H9 (cell line): Measurements from ENCODE around the gene LRRC8E. TPM values are rescaled to one million over a fixed set of nuclear protein-coding genes. Genes with fewer than 3 reads are reported as not detected.

Experiments
- DNase-seq: peaks from one replicate; pipeline ENCODE4 v3.0.0-alpha.2; 2017
- H2AFZ ChIP-seq: one replicate; pipeline ENCODE4 v1.6.1; 2013; ENCODE audit warnings: mild to moderate bottlenecking, low read length, control low read depth, moderate library complexity
- H2AK5ac ChIP-seq: 2 replicates; pipeline ENCODE4 v1.6.1; 2013; ENCODE audit warnings: low read length, control low read depth, mixed read lengths; ENCODE audit not compliant: insufficient read length
- H2BK120ac ChIP-seq: one replicate; pipeline ENCODE4 v1.6.1; 2013; ENCODE audit warnings: low read depth, mild to moderate bottlenecking, low read length, control low read depth, inconsistent platforms; ENCODE audit not compliant: poor library complexity, severe bottlenecking
- H2BK12ac ChIP-seq: 2 replicates; pipeline ENCODE4 v1.6.1; 2013; ENCODE audit warnings: low read length, control low read depth, mixed read lengths, low read depth; ENCODE audit not compliant: insufficient read length
- H2BK15ac ChIP-seq: 2 replicates; pipeline ENCODE4 v1.6.1; 2013; ENCODE audit warnings: low read depth, low read length, control low read depth
- H2BK20ac ChIP-seq: one replicate; pipeline ENCODE4 v1.6.1; 2013; ENCODE audit warnings: low read depth, mild to moderate bottlenecking, low read length, control low read depth, inconsistent platforms; ENCODE audit not compliant: poor library complexity, severe bottlenecking
- H2BK5ac ChIP-seq: 2 replicates; pipeline ENCODE4 v1.6.1; 2013; ENCODE audit warnings: low read length, control low read depth, mixed read lengths; ENCODE audit not compliant: insufficient read length
- H3K14ac ChIP-seq: 2 replicates; pipeline ENCODE4 v1.6.1; 2013; ENCODE audit warnings: low read length, control low read depth; ENCODE audit not compliant: insufficient read depth
- H3K18ac ChIP-seq: 2 replicates; pipeline ENCODE4 v1.6.1; 2013; ENCODE audit warnings: low read depth, mild to moderate bottlenecking, mixed read lengths, low read length, control low read depth; ENCODE audit not compliant: insufficient read length
- H3K23ac ChIP-seq: 2 replicates; pipeline ENCODE4 v1.6.1; 2013; ENCODE audit warnings: low read length, control low read depth, mixed read lengths, low read depth; ENCODE audit not compliant: insufficient read length
- H3K23me2 ChIP-seq: 2 replicates; pipeline ENCODE4 v1.6.1; 2013; ENCODE audit warnings: low read depth, mild to moderate bottlenecking, mixed read lengths, low read length, control low read depth; ENCODE audit not compliant: insufficient read length, poor library complexity, severe bottlenecking
- H3K27ac ChIP-seq: 2 replicates; pipeline ENCODE4 v1.5.1; 2013; ENCODE audit warnings: low read length, control low read depth, mixed read lengths, low read depth; ENCODE audit not compliant: insufficient read length
- H3K27me3 ChIP-seq: 2 replicates; pipeline ENCODE4 v1.6.1; 2013; ENCODE audit warnings: low read length, control low read depth, inconsistent platforms; ENCODE audit not compliant: insufficient read depth
- H3K4ac ChIP-seq: 2 replicates; pipeline ENCODE4 v1.6.1; 2013; ENCODE audit warnings: low read depth, mild to moderate bottlenecking, control low read depth, inconsistent platforms, low read length, moderate library complexity
- H3K4me1 ChIP-seq: 2 replicates; pipeline ENCODE4 v1.6.1; 2013; ENCODE audit warnings: low read length, control low read depth, inconsistent platforms; ENCODE audit not compliant: insufficient read depth
- H3K4me2 ChIP-seq: 2 replicates; pipeline ENCODE4 v1.6.1; 2013; ENCODE audit warnings: low read length, control low read depth, mixed read lengths; ENCODE audit not compliant: insufficient read length, insufficient read depth
- H3K56ac ChIP-seq: 2 replicates; pipeline ENCODE4 v1.6.1; 2013; ENCODE audit warnings: low read depth, mild to moderate bottlenecking, mixed read lengths, low read length, control low read depth; ENCODE audit not compliant: insufficient read length
- H3K79me1 ChIP-seq: 2 replicates; pipeline ENCODE4 v1.6.1; 2013; ENCODE audit warnings: low read depth, mild to moderate bottlenecking, moderate library complexity, low read length, control low read depth, inconsistent platforms; ENCODE audit not compliant: insufficient read depth, poor library complexity, severe bottlenecking
- H3K79me2 ChIP-seq: 2 replicates; pipeline ENCODE4 v1.6.1; 2013; ENCODE audit warnings: low read length, control low read depth, inconsistent platforms; ENCODE audit not compliant: insufficient read depth
- H3K9ac ChIP-seq: 2 replicates; pipeline ENCODE4 v1.6.1; 2013; ENCODE audit warnings: low read length, control low read depth, mixed read lengths; ENCODE audit not compliant: insufficient read length; ENCODE audit errors: extremely low read depth
- H3K9me3 ChIP-seq: one replicate; pipeline ENCODE4 v1.6.1; 2013; ENCODE audit warnings: low read depth, low read length, inconsistent platforms; ENCODE audit not compliant: control insufficient read depth
- H3T11ph ChIP-seq: one replicate; pipeline ENCODE4 v1.6.1; 2013; ENCODE audit warnings: mild to moderate bottlenecking, low read length, control low read depth, inconsistent platforms
- H4K20me1 ChIP-seq: one replicate; pipeline ENCODE4 v1.6.1; 2013; ENCODE audit not compliant: control insufficient read depth, insufficient read length, insufficient read depth
- H4K5ac ChIP-seq: 2 replicates; pipeline ENCODE4 v1.6.1; 2013; ENCODE audit warnings: low read depth, mild to moderate bottlenecking, mixed read lengths, low read length, control low read depth; ENCODE audit not compliant: insufficient read length
- H4K8ac ChIP-seq: replicated peaks from 2 replicates; pipeline ENCODE4 v1.6.1; 2013; ENCODE audit warnings: low read length, control low read depth, mixed read lengths, low read depth; ENCODE audit not compliant: insufficient read length
- H4K91ac ChIP-seq: 2 replicates; pipeline ENCODE4 v1.6.1; 2013; ENCODE audit warnings: low read depth, mild to moderate bottlenecking, moderate library complexity, mixed read lengths, low read length, control low read depth; ENCODE audit not compliant: insufficient read length
- H3K27ac Mint-ChIP-seq, 3 experiments: 2 replicates in 2 of 3; 3 replicates in 1 of 3; pipeline ENCODE4 v1.8.0; 2020 to 2021; ENCODE audit warnings: mixed read lengths in 3 of 3, mild to moderate bottlenecking in 1 of 3, moderate library complexity in 1 of 3
- H3K27me3 Mint-ChIP-seq: 2 replicates; pipeline ENCODE4 v1.8.0; 2021; ENCODE audit warnings: low read depth, mild to moderate bottlenecking, moderate library complexity, mixed read lengths
- H3K36me3 Mint-ChIP-seq, 3 experiments: 2 replicates in 2 of 3; 3 replicates in 1 of 3; pipeline ENCODE4 v1.8.0; 2020 to 2021; ENCODE audit warnings: low read depth in 3 of 3, mixed read lengths in 3 of 3; ENCODE audit not compliant: insufficient read depth in 1 of 3
- H3K4me1 Mint-ChIP-seq, 2 experiments: 2 replicates each; pipeline ENCODE4 v1.8.0; 2020; ENCODE audit warnings: mixed read lengths in 2 of 2
- H3K4me3 Mint-ChIP-seq, 2 experiments: 2 replicates in 1 of 2; 3 replicates in 1 of 2; pipeline ENCODE4 v1.8.0; 2020 to 2021; ENCODE audit warnings: mild to moderate bottlenecking in 2 of 2, mixed read lengths in 2 of 2, moderate library complexity in 1 of 2
- H3K9me3 Mint-ChIP-seq, 2 experiments: 2 replicates in 1 of 2; 3 replicates in 1 of 2; pipeline ENCODE4 v1.8.0; 2020; ENCODE audit warnings: mild to moderate bottlenecking in 2 of 2, mixed read lengths in 2 of 2, moderate library complexity in 1 of 2
- CTCF ChIP-seq: fragments of 200-600 bp; sonication (generic); conservative IDR thresholded peaks from 3 replicates; pipeline ENCODE4 v1.8.0; 2021; ENCODE audit warnings: antibody characterized with exemption, mild to moderate bottlenecking
- WGBS: extraction: QIAGEN DNeasy Blood & Tissue Kit; methylation state at CpG from one replicate; pipeline ENCODE4 v1.1.7; 2013; ENCODE audit warnings: missing lambda C conversion rate, low lambda C conversion rate, mixed read lengths; ENCODE audit not compliant: insufficient read length; ENCODE audit errors: extremely low coverage; 5-methylcytosine and 5-hydroxymethylcytosine counted together
- total RNA-seq: library from RNA; stranded (reverse); gene quantifications from 2 replicates; pipeline ENCODE4 v1.2.1, GENCODE V29; 2021

Gene LRRC8E
- total RNA-seq, 1 experiment from 2014 or later: 4.8 TPM

- WGBS: no CpG with 5 or more reads among the region's 11 CpGs
- Mint-ChIP-seq H3K27ac (no peak overlapping the region), H3K9me3 (no peaks in the 10 kb centered on the region), H3K4me1 (peaks cover 0 to 6% of the 10 kb centered on the region in 2 experiments; a peak in 1 of 4 replicates), H3K27me3 (no peaks in the 10 kb centered on the region; the same call in 1 of the 2 replicates), H3K4me3 (no peak overlapping the region), H3K36me3 (peaks cover 7 to 13% (median 11%) of the 10 kb centered on the region in 3 experiments; a peak in 6 of 7 replicates)
- no peak overlapping the region for H2BK120ac ChIP-seq
- no peaks in the 10 kb centered on the region for H4K20me1 ChIP-seq
- H3K56ac ChIP-seq: no peak overlapping the region
- no peak overlapping the region for H2BK20ac ChIP-seq
- H3K4me1 ChIP-seq: no peaks in the 10 kb centered on the region
- H3K9me3 ChIP-seq: no peaks in the 10 kb centered on the region
- no peak overlapping the region for H3K27ac ChIP-seq
- H2BK5ac ChIP-seq: no peak overlapping the region
- DNase-seq: no peak
- H3K9ac ChIP-seq: no peak overlapping the region
- H4K91ac ChIP-seq: no peak overlapping the region
- H3K18ac ChIP-seq: no peak overlapping the region
- H3K23me2 ChIP-seq: no peaks in the 10 kb centered on the region
- TF ChIP-seq CTCF: no peak
- H3K23ac ChIP-seq: no peak overlapping the region
- H3K79me1 ChIP-seq: no peaks in the 10 kb centered on the region
- no peak overlapping the region for H3K4me2 ChIP-seq
- H2AFZ ChIP-seq: no peak overlapping the region
- no peak overlapping the region for H3K4ac ChIP-seq
- no peak overlapping the region for H2AK5ac ChIP-seq
- no peak overlapping the region for H3K14ac ChIP-seq
- no peak overlapping the region for H4K8ac ChIP-seq
- H2BK12ac ChIP-seq: no peak overlapping the region
- no peak overlapping the region for H3T11ph ChIP-seq
- H3K27me3 ChIP-seq: no peaks in the 10 kb centered on the region
- H4K5ac ChIP-seq: no peak overlapping the region
- H2BK15ac ChIP-seq: no peak overlapping the region
- no peaks in the 10 kb centered on the region; the same call in 1 of the 2 replicates for H3K79me2 ChIP-seq
These were observed 9.0 kb downstream of the LRRC8E start for GRCh38 chr19:7897292-7897691.
